Body of pancreas (tissue), 4 donors: ENCODE results near the gene BHLHA9.

ENCODE experiments used
- CTCF ChIP-seq, 7 experiments: fragments of 450-650 bp in 4 of 7; fragments of 200-600 bp in 3 of 7; sonication (generic) in 3 of 7; IDR thresholded peaks; one replicate each; pipeline ENCODE4 v1.5.1; 2016 to 2019; ENCODE audit warnings: antibody characterized with exemption in 7 of 7
- POLR2A ChIP-seq, 3 donors: fragments of 450-650 bp; IDR thresholded peaks; one replicate each; pipeline ENCODE4 v1.6.1; 2016; ENCODE audit warnings: antibody characterized with exemption in 3 of 3, mild to moderate bottlenecking in 2 of 3

DNA sequence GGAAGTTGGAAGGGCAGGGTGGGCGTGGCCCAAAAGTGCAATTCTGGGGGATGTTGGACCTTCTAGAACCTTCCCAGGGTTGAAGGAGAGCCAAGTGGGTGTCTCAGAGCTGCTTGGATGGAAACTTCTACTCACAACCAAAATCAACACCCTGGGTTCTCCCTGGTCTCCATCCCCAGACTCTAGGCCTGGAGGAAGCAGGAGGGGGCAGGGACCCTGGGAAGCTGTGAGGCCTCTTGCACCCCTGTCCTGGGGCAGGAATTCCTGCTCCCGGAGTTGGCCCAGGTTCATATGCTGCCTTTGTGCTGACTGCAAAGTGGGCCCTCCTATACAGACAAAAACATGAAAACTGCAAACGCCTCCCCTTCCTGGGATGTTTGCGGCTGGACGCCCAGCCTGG is 34.3 kb downstream of the BHLHA9 start:
- TF ChIP-seq CTCF (IDR thresholded peaks at IDR 0.05): no peak
- TF ChIP-seq POLR2A (IDR thresholded peaks at IDR 0.05): no peak
